H9 (cell line): ENCODE measurements around the gene ANKMY1. TPM values are rescaled to one million over a fixed set of nuclear protein-coding genes. Genes with fewer than 3 reads are reported as not detected.

Experiments
- DNase-seq: peaks from one replicate; pipeline ENCODE4 v3.0.0-alpha.2; 2017
- H2AFZ ChIP-seq: one replicate; pipeline ENCODE4 v1.6.1; 2013; ENCODE audit warnings: mild to moderate bottlenecking, low read length, control low read depth, moderate library complexity
- H2AK5ac ChIP-seq: 2 replicates; pipeline ENCODE4 v1.6.1; 2013; ENCODE audit warnings: low read length, control low read depth, mixed read lengths; ENCODE audit not compliant: insufficient read length
- H2BK120ac ChIP-seq: one replicate; pipeline ENCODE4 v1.6.1; 2013; ENCODE audit warnings: low read depth, mild to moderate bottlenecking, low read length, control low read depth, inconsistent platforms; ENCODE audit not compliant: poor library complexity, severe bottlenecking
- H2BK12ac ChIP-seq: 2 replicates; pipeline ENCODE4 v1.6.1; 2013; ENCODE audit warnings: low read length, control low read depth, mixed read lengths, low read depth; ENCODE audit not compliant: insufficient read length
- H2BK15ac ChIP-seq: 2 replicates; pipeline ENCODE4 v1.6.1; 2013; ENCODE audit warnings: low read depth, low read length, control low read depth
- H2BK20ac ChIP-seq: one replicate; pipeline ENCODE4 v1.6.1; 2013; ENCODE audit warnings: low read depth, mild to moderate bottlenecking, low read length, control low read depth, inconsistent platforms; ENCODE audit not compliant: poor library complexity, severe bottlenecking
- H2BK5ac ChIP-seq: 2 replicates; pipeline ENCODE4 v1.6.1; 2013; ENCODE audit warnings: low read length, control low read depth, mixed read lengths; ENCODE audit not compliant: insufficient read length
- H3K14ac ChIP-seq: 2 replicates; pipeline ENCODE4 v1.6.1; 2013; ENCODE audit warnings: low read length, control low read depth; ENCODE audit not compliant: insufficient read depth
- H3K18ac ChIP-seq: 2 replicates; pipeline ENCODE4 v1.6.1; 2013; ENCODE audit warnings: low read depth, mild to moderate bottlenecking, mixed read lengths, low read length, control low read depth; ENCODE audit not compliant: insufficient read length
- H3K23ac ChIP-seq: 2 replicates; pipeline ENCODE4 v1.6.1; 2013; ENCODE audit warnings: low read length, control low read depth, mixed read lengths, low read depth; ENCODE audit not compliant: insufficient read length
- H3K23me2 ChIP-seq: 2 replicates; pipeline ENCODE4 v1.6.1; 2013; ENCODE audit warnings: low read depth, mild to moderate bottlenecking, mixed read lengths, low read length, control low read depth; ENCODE audit not compliant: insufficient read length, poor library complexity, severe bottlenecking
- H3K27ac ChIP-seq: 2 replicates; pipeline ENCODE4 v1.5.1; 2013; ENCODE audit warnings: low read length, control low read depth, mixed read lengths, low read depth; ENCODE audit not compliant: insufficient read length
- H3K27me3 ChIP-seq: 2 replicates; pipeline ENCODE4 v1.6.1; 2013; ENCODE audit warnings: low read length, control low read depth, inconsistent platforms; ENCODE audit not compliant: insufficient read depth
- H3K4ac ChIP-seq: 2 replicates; pipeline ENCODE4 v1.6.1; 2013; ENCODE audit warnings: low read depth, mild to moderate bottlenecking, control low read depth, inconsistent platforms, low read length, moderate library complexity
- H3K4me1 ChIP-seq: 2 replicates; pipeline ENCODE4 v1.6.1; 2013; ENCODE audit warnings: low read length, control low read depth, inconsistent platforms; ENCODE audit not compliant: insufficient read depth
- H3K4me2 ChIP-seq: 2 replicates; pipeline ENCODE4 v1.6.1; 2013; ENCODE audit warnings: low read length, control low read depth, mixed read lengths; ENCODE audit not compliant: insufficient read length, insufficient read depth
- H3K56ac ChIP-seq: 2 replicates; pipeline ENCODE4 v1.6.1; 2013; ENCODE audit warnings: low read depth, mild to moderate bottlenecking, mixed read lengths, low read length, control low read depth; ENCODE audit not compliant: insufficient read length
- H3K79me1 ChIP-seq: 2 replicates; pipeline ENCODE4 v1.6.1; 2013; ENCODE audit warnings: low read depth, mild to moderate bottlenecking, moderate library complexity, low read length, control low read depth, inconsistent platforms; ENCODE audit not compliant: insufficient read depth, poor library complexity, severe bottlenecking
- H3K79me2 ChIP-seq: 2 replicates; pipeline ENCODE4 v1.6.1; 2013; ENCODE audit warnings: low read length, control low read depth, inconsistent platforms; ENCODE audit not compliant: insufficient read depth
- H3K9ac ChIP-seq: 2 replicates; pipeline ENCODE4 v1.6.1; 2013; ENCODE audit warnings: low read length, control low read depth, mixed read lengths; ENCODE audit not compliant: insufficient read length; ENCODE audit errors: extremely low read depth
- H3K9me3 ChIP-seq: one replicate; pipeline ENCODE4 v1.6.1; 2013; ENCODE audit warnings: low read depth, low read length, inconsistent platforms; ENCODE audit not compliant: control insufficient read depth
- H3T11ph ChIP-seq: one replicate; pipeline ENCODE4 v1.6.1; 2013; ENCODE audit warnings: mild to moderate bottlenecking, low read length, control low read depth, inconsistent platforms
- H4K20me1 ChIP-seq: one replicate; pipeline ENCODE4 v1.6.1; 2013; ENCODE audit not compliant: control insufficient read depth, insufficient read length, insufficient read depth
- H4K5ac ChIP-seq: 2 replicates; pipeline ENCODE4 v1.6.1; 2013; ENCODE audit warnings: low read depth, mild to moderate bottlenecking, mixed read lengths, low read length, control low read depth; ENCODE audit not compliant: insufficient read length
- H4K8ac ChIP-seq: replicated peaks from 2 replicates; pipeline ENCODE4 v1.6.1; 2013; ENCODE audit warnings: low read length, control low read depth, mixed read lengths, low read depth; ENCODE audit not compliant: insufficient read length
- H4K91ac ChIP-seq: 2 replicates; pipeline ENCODE4 v1.6.1; 2013; ENCODE audit warnings: low read depth, mild to moderate bottlenecking, moderate library complexity, mixed read lengths, low read length, control low read depth; ENCODE audit not compliant: insufficient read length
- H3K27ac Mint-ChIP-seq, 3 experiments: 2 replicates in 2 of 3; 3 replicates in 1 of 3; pipeline ENCODE4 v1.8.0; 2020 to 2021; ENCODE audit warnings: mixed read lengths in 3 of 3, mild to moderate bottlenecking in 1 of 3, moderate library complexity in 1 of 3
- H3K27me3 Mint-ChIP-seq: 2 replicates; pipeline ENCODE4 v1.8.0; 2021; ENCODE audit warnings: low read depth, mild to moderate bottlenecking, moderate library complexity, mixed read lengths
- H3K36me3 Mint-ChIP-seq, 3 experiments: 2 replicates in 2 of 3; 3 replicates in 1 of 3; pipeline ENCODE4 v1.8.0; 2020 to 2021; ENCODE audit warnings: low read depth in 3 of 3, mixed read lengths in 3 of 3; ENCODE audit not compliant: insufficient read depth in 1 of 3
- H3K4me1 Mint-ChIP-seq, 2 experiments: 2 replicates each; pipeline ENCODE4 v1.8.0; 2020; ENCODE audit warnings: mixed read lengths in 2 of 2
- H3K4me3 Mint-ChIP-seq, 2 experiments: 2 replicates in 1 of 2; 3 replicates in 1 of 2; pipeline ENCODE4 v1.8.0; 2020 to 2021; ENCODE audit warnings: mild to moderate bottlenecking in 2 of 2, mixed read lengths in 2 of 2, moderate library complexity in 1 of 2
- H3K9me3 Mint-ChIP-seq, 2 experiments: 2 replicates in 1 of 2; 3 replicates in 1 of 2; pipeline ENCODE4 v1.8.0; 2020; ENCODE audit warnings: mild to moderate bottlenecking in 2 of 2, mixed read lengths in 2 of 2, moderate library complexity in 1 of 2
- WGBS: extraction: QIAGEN DNeasy Blood & Tissue Kit; methylation state at CpG from one replicate; pipeline ENCODE4 v1.1.7; 2013; ENCODE audit warnings: missing lambda C conversion rate, low lambda C conversion rate, mixed read lengths; ENCODE audit not compliant: insufficient read length; ENCODE audit errors: extremely low coverage; 5-methylcytosine and 5-hydroxymethylcytosine counted together
- total RNA-seq: library from RNA; stranded (reverse); gene quantifications from 2 replicates; pipeline ENCODE4 v1.2.1, GENCODE V29; 2021
- TF ChIP-seq, protein P1 (sequence below): fragments of 200-600 bp; sonication (generic); conservative IDR thresholded peaks from 3 replicates; pipeline ENCODE4 v1.8.0; 2021; ENCODE audit warnings: antibody characterized with exemption, mild to moderate bottlenecking

Gene ANKMY1
- total RNA-seq, 1 experiment from 2014 or later: 13.7 TPM

DNA sequence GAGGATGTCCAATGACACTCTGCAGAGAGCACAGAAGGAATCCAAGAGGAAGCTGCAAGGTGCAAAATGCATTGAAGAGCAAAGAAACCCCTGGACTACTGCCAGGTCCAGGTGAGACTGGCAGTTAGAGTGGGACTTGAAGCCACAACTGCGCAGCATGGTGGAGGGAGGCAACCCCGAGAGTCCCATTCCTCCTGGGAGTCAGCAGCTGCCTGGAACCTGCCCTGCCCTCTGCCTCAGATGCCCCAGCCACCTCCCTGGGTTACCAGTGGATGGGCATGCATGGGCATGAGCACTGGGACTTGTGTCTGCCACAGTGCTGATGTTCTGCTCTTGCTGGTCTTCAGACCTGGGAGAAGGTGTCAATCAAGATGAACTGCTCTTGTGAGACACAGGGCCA, 43.2 kb downstream of the ANKMY1 start:
- Mint-ChIP-seq H3K27ac (no peak overlapping the region), H3K4me1 (peaks cover 0 to 2% of the 10 kb centered on the region in 2 experiments; a peak in 1 of 4 replicates), H3K4me3 (no peak overlapping the region), H3K9me3 (peaks cover 2 to 4% of the 10 kb centered on the region in 2 experiments; a peak in 1 of 5 replicates), H3K27me3 (peaks cover 16% of the 10 kb centered on the region), H3K36me3 (no peaks in the 10 kb centered on the region)
- Histone ChIP-seq H2BK20ac (no peak overlapping the region), H3K27ac (no peak overlapping the region), H3K23me2 (no peaks in the 10 kb centered on the region), H4K20me1 (no peaks in the 10 kb centered on the region), H2BK12ac (no peak overlapping the region), H3K4ac (no peak overlapping the region), H3K4me2 (no peak overlapping the region), H2AK5ac (no peak overlapping the region), H3T11ph (no peak overlapping the region), H3K79me1 (no peaks in the 10 kb centered on the region), H2BK120ac (no peak overlapping the region), H3K4me1 (no peaks in the 10 kb centered on the region), H3K9me3 (no peaks in the 10 kb centered on the region), H3K18ac (no peak overlapping the region), H3K14ac (no peak overlapping the region; the same call in 1 of the 2 replicates), H4K5ac (no peak overlapping the region), H3K23ac (no peak overlapping the region), H3K9ac (no peak overlapping the region), H3K27me3 (no peaks in the 10 kb centered on the region; the same call in 1 of the 2 replicates), H2AFZ (no peak overlapping the region), H2BK15ac (no peak overlapping the region), H4K91ac (no peak overlapping the region), H2BK5ac (no peak overlapping the region), H4K8ac (no peak overlapping the region), H3K56ac (no peak overlapping the region), H3K79me2 (no peaks in the 10 kb centered on the region)
- peak; percentile 11 for DNase-seq
- WGBS: no CpG with 5 or more reads among the region's 2 CpGs
- TF ChIP-seq, protein P1, sequence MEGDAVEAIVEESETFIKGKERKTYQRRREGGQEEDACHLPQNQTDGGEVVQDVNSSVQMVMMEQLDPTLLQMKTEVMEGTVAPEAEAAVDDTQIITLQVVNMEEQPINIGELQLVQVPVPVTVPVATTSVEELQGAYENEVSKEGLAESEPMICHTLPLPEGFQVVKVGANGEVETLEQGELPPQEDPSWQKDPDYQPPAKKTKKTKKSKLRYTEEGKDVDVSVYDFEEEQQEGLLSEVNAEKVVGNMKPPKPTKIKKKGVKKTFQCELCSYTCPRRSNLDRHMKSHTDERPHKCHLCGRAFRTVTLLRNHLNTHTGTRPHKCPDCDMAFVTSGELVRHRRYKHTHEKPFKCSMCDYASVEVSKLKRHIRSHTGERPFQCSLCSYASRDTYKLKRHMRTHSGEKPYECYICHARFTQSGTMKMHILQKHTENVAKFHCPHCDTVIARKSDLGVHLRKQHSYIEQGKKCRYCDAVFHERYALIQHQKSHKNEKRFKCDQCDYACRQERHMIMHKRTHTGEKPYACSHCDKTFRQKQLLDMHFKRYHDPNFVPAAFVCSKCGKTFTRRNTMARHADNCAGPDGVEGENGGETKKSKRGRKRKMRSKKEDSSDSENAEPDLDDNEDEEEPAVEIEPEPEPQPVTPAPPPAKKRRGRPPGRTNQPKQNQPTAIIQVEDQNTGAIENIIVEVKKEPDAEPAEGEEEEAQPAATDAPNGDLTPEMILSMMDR: no peak
